IPS DF 4.7 (cell line): ENCODE results near the gene UBE2G2.

Source experiments
- DNase-seq: peaks from one replicate; pipeline ENCODE4 v3.0.0-alpha.2; 2013; ENCODE audit warnings: low spot score; ENCODE audit errors: extremely low read depth

Gene UBE2G2

GRCh38 chr21:44764319-44765230 is 37.0 kb downstream of the UBE2G2 start:
- no peak for DNase-seq

GRCh38 chr21:44763451-44764318 is 37.9 kb downstream of the UBE2G2 start:
- no peak for DNase-seq

GRCh38 chr21:44763050-44763378 is 38.6 kb downstream of the UBE2G2 start:
- DNase-seq: no peak

GRCh38 chr21:44762221-44763049 is 39.2 kb downstream of the UBE2G2 start:
- DNase-seq: no peak

- no peak for DNase-seq
Measured at GRCh38 chr21:44761747-44762208, 39.8 kb downstream of the UBE2G2 start.

- DNase-seq: no peak
Measured at GRCh38 chr21:44761011-44761729, 40.5 kb downstream of the UBE2G2 start.

- DNase-seq: no peak
Measured at GRCh38 chr21:44760376-44760775, 41.2 kb downstream of the UBE2G2 start.

GRCh38 chr21:44759628-44760285 is 41.9 kb downstream of the UBE2G2 start:
- DNase-seq: no peak

- no peak for DNase-seq
Measured at GRCh38 chr21:44758781-44759627, 42.6 kb downstream of the UBE2G2 start.

GRCh38 chr21:44758141-44758561 is 43.5 kb downstream of the UBE2G2 start:
- DNase-seq: no peak

GRCh38 chr21:44757731-44758130 is 43.9 kb downstream of the UBE2G2 start:
- DNase-seq: no peak

GRCh38 chr21:44756423-44757185 is 45.0 kb downstream of the UBE2G2 start:
- DNase-seq: no peak

GRCh38 chr21:44755227-44755626 is 46.4 kb downstream of the UBE2G2 start:
- DNase-seq: no peak

GRCh38 chr21:44753357-44753756 is 48.3 kb downstream of the UBE2G2 start:
- DNase-seq: no peak

GRCh38 chr21:44752671-44753235 is 48.9 kb downstream of the UBE2G2 start:
- no peak for DNase-seq

- no peak for DNase-seq
Measured at GRCh38 chr21:44751799-44752636, 49.6 kb downstream of the UBE2G2 start.

- DNase-seq: no peak
Measured at GRCh38 chr21:44751186-44751798, 50.3 kb downstream of the UBE2G2 start.
